Heart left ventricle (tissue), 16 donors: ENCODE measurements around the gene KRR1. TPM values are rescaled to one million over a fixed set of nuclear protein-coding genes. Genes with fewer than 3 reads are reported as not detected.

ENCODE experiments used
- ATAC-seq, 4 donors: fragments of 200-7000 bp; cut with Tn5 transposase; one replicate each; pipeline ENCODE4 v1.9.1; 2020 to 2022; ENCODE audit warnings: moderate library complexity in 4 of 4, mild to moderate bottlenecking in 3 of 4, moderate number of reproducible peaks in 1 of 4
- DNase-seq, 5 donors: peaks; one replicate each; pipeline ENCODE4 v3.0.0-alpha.2; 2020
- H3K27ac ChIP-seq, 12 donors: fragments of 200-600 bp; sonication (generic) in 4 of 12; one replicate each; pipeline versions ENCODE4 v1.5.0 to v1.8.0; 2016 to 2022; ENCODE audit warnings: mild to moderate bottlenecking in 2 of 12
- H3K27me3 ChIP-seq, 9 donors: fragments of 200-600 bp; sonication (generic) in 2 of 9; one replicate each; pipeline versions ENCODE4 v1.5.1 to v1.8.0; 2016 to 2022; ENCODE audit warnings: mild to moderate bottlenecking in 3 of 9
- H3K36me3 ChIP-seq, 9 donors: fragments of 200-600 bp; sonication (generic) in 2 of 9; one replicate each; pipeline versions ENCODE4 v1.5.0 to v1.8.0; 2018 to 2022; ENCODE audit warnings: mild to moderate bottlenecking in 2 of 9
- H3K4me1 ChIP-seq, 12 donors: fragments of 200-600 bp; sonication (generic) in 4 of 12; one replicate each; pipeline versions ENCODE4 v1.5.0 to v1.8.0; 2016 to 2022; ENCODE audit warnings: mild to moderate bottlenecking in 3 of 12
- H3K4me3 ChIP-seq, 12 donors: fragments of 200-600 bp; sonication (generic) in 4 of 12; one replicate each; pipeline versions ENCODE4 v1.5.0 to v1.8.0; 2017 to 2022; ENCODE audit warnings: mild to moderate bottlenecking in 9 of 12, moderate library complexity in 4 of 12
- H3K9me3 ChIP-seq, 12 donors: fragments of 200-600 bp; sonication (generic) in 4 of 12; one replicate each; pipeline versions ENCODE4 v1.5.0 to v1.8.0; 2016 to 2022; ENCODE audit warnings: mild to moderate bottlenecking in 1 of 12
- POLR2A ChIP-seq, 2 donors: fragments of 450-650 bp; IDR thresholded peaks; one replicate each; pipeline ENCODE4 v1.6.1; 2017; ENCODE audit warnings: antibody characterized with exemption in 2 of 2, mild to moderate bottlenecking in 2 of 2, moderate library complexity in 2 of 2
- WGBS, 4 donors: extraction: QIAGEN DNeasy Blood & Tissue Kit in 2 of 4; methylation state at CpG; one replicate each; pipeline versions ENCODE4 v1.1.5 to v1.1.7; 2013 to 2018; 5-methylcytosine and 5-hydroxymethylcytosine counted together
- intact Hi-C, 10 donors: fragments of 100-400 bp; cut with DNase I; formaldehyde crosslinking; loops; one replicate each; pipeline versions ENCODE4 v1.11.1 to v1.14.2; 2022
- polyA plus RNA-seq, 2 donors: library from polyadenylated mRNA; stranded (reverse); fragments of 200-250 nt; gene quantifications; one replicate each; pipeline ENCODE4 v1.2.3, GENCODE V29; 2013
- total RNA-seq, 9 donors: library from RNA; depleted of rRNA in 2 of 9; stranded (reverse); fragments of >200 nt in 2 of 9; fragmentation: NEBNext Ultra II Directional in 3 of 9; extraction: Animal tissue kit (Norgen Biotek cat#: 25700) in 3 of 9; gene quantifications; one replicate each; pipeline versions ENCODE4 v1.1.0 to v1.2.4, GENCODE V29; 2016 to 2023
- TF ChIP-seq, protein P1 (sequence below), 12 donors: fragments of 200-600 bp; sonication (generic) in 4 of 12; IDR thresholded peaks; one replicate each; pipeline versions ENCODE4 v1.5.0 to v1.8.0; 2018 to 2022; ENCODE audit warnings: antibody characterized with exemption in 12 of 12, mild to moderate bottlenecking in 5 of 12
- donor health status: ischemic (EF 13 %, LVEDD 7.1; RV severe dilation, severe dysfunction).
- donor health status: healthy with polysubstance abuse.
- donor health status: DM: no; HTN: yes; CAD: no.
- donor health status: DM: no; HTN: no; CAD: no.
- donor health status: ischemic (EF 25% LVEDD 6.9; RV normal size, moderate dysfunction).
- donor health status: ischemic (EF 25% LVEDD 5.7; RV mildly dilated, moderate dysfunction).
- donor health status: healthy.
- donor health status: DM: yes; HTN: yes; CAD: no.
- donor health status: ischemic (EF 35%, LVEDD 5.7; RV mildly dilated, moderate dysfunction).
- donor health status: nonischemic (EF 11% LVEDD 7.7; RV severe dilation, severe dysfunction).
- donor health status: DM: yes; HTN: yes; CAD: no.
- donor health status: PGD.
- donor health status: ischemic (EF 29% LVEDD 5.4; RV normal size, mild dysfunction).
- donor health status: nonischemic (EF 23%, LVEDD 6.1; RV moderate dilation, normal function).

KRR1 gene
- total and polyA plus RNA-seq, 11 donors, result 9.3 to 42.6 (median 30.5) TPM

DNA sequence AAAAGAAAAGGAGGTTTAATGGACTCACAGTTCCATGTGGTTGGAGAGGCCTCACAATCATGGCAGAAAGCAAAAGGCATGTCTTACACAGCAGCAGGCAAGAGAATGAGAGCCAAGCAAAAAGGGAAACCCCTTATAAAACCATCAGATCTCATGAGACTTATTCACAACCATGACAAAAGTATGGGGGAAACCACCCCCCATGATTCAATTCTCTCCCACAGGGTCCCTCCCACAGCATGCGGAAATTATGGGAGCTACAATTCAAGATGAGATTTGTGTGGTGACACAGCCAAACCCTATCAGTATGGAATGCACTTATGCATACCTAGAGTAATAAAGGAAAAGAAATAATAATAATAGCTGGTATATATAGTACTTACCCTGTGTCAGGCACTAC, 35.3 kb downstream of the KRR1 start:
- 86 to 94% (median 89%) methylated on average over 1 of the region's 1 CpG for WGBS, 4 donors

DNA sequence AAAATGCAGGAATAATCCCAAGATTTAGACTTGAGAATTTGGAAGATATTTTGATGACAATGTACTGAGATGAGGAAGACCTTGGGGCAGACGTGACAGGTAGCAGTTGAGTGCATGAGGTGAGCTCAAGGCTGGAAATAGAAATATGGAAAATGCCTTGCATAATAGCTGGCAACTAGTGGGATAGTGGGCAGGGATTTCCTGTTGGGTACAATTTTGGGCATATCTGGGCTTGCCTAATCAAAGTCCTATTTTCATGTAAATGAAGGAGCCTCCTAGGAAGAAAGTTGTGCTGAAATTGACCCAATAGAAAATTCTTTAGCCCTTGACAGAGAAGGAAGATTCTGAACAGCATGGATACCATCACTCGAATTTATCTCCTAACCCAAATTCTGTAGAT, 37.3 kb downstream of the KRR1 start:
- no peak overlapping the region for H3K4me3 ChIP-seq
- intact Hi-C loops, result no loop called here
- no peak overlapping the region for H3K27ac ChIP-seq
- no peaks in the 10 kb centered on the region for H3K27me3 ChIP-seq
- H3K4me1 ChIP-seq, result peaks cover 0 to 23% (median 0%) of the 10 kb centered on the region in 12 donors
- 54 to 66% (median 59%) methylated on average over 2 of the region's 2 CpGs for WGBS, 4 donors
- TF ChIP-seq, protein P1, sequence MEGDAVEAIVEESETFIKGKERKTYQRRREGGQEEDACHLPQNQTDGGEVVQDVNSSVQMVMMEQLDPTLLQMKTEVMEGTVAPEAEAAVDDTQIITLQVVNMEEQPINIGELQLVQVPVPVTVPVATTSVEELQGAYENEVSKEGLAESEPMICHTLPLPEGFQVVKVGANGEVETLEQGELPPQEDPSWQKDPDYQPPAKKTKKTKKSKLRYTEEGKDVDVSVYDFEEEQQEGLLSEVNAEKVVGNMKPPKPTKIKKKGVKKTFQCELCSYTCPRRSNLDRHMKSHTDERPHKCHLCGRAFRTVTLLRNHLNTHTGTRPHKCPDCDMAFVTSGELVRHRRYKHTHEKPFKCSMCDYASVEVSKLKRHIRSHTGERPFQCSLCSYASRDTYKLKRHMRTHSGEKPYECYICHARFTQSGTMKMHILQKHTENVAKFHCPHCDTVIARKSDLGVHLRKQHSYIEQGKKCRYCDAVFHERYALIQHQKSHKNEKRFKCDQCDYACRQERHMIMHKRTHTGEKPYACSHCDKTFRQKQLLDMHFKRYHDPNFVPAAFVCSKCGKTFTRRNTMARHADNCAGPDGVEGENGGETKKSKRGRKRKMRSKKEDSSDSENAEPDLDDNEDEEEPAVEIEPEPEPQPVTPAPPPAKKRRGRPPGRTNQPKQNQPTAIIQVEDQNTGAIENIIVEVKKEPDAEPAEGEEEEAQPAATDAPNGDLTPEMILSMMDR (IDR thresholded peaks at IDR 0.05), result no peak
- no peak for TF ChIP-seq POLR2A (IDR thresholded peaks at IDR 0.05)
- H3K9me3 ChIP-seq, result no peaks in the 10 kb centered on the region
- ATAC-seq (no peak), DNase-seq (no peak)
- no peaks in the 10 kb centered on the region for H3K36me3 ChIP-seq

More for the DNA sequence above, 35.3 kb downstream of the KRR1 start:
- H3K36me3 ChIP-seq, result no peaks in the 10 kb centered on the region
- no peak for DNase-seq
- H3K4me3 ChIP-seq, result no peak overlapping the region
- TF ChIP-seq POLR2A (IDR thresholded peaks at IDR 0.05), result no peak
- TF ChIP-seq, protein P1 (IDR thresholded peaks at IDR 0.05), result no peak
- H3K9me3 ChIP-seq, result no peaks in the 10 kb centered on the region
- no peak for ATAC-seq
- intact Hi-C loops, result no loop called here
- no peak overlapping the region for H3K27ac ChIP-seq
- peaks cover 0 to 42% (median 0%) of the 10 kb centered on the region in 12 donors for H3K4me1 ChIP-seq
- H3K27me3 ChIP-seq, result no peaks in the 10 kb centered on the region

DNA sequence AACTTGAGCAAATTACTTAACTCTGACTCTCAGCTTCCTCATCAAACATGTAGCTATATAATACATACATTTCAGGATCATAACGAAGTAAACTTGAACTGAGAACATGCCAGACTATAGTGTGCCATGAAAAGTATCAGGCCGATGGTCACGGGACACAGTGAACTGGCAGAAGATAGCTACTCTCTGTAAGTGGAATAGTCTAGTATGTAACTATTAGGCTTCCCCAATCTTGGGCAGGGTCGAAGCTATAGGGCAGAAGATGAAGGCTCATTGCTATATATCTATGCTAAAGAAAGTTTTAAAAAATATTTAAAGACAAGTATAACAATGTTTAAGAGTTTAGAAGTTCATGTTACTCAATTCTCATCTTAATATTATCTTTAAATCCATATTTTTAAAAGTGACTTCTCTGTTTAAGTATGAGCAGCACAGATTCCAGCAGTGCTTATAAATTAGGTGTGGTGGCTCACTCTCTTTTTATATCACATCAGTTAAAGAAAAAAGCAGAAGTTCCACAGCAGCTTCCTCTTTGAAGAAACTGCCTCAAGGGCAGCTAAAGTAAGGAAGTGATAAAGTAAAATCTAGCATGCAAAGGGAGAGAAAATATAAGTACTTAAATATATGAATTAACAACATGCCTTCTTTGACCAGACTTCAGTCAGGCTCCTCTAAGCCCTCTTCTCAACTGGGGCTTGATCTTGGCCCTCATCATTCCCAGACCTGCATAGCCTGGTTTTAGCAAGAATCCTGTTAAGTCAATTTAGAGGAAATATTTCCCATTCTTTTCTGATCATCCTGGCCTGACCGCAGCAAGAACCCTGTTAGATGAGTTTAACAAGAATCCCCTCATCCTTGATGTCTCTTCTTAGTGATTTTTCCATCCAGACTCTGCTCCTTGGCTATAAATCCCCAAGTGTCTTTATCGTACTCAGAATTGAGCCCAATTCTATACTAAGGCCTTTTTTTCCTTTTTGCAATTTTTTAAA, 39.2 kb downstream of the KRR1 start:
- intact Hi-C loops, result no loop called here
- H3K27me3 ChIP-seq, result no peaks in the 10 kb centered on the region
- no peaks in the 10 kb centered on the region for H3K9me3 ChIP-seq
- 83 to 86% (median 84%) methylated on average over 6 of the region's 6 CpGs for WGBS, 4 donors
- TF ChIP-seq POLR2A (IDR thresholded peaks at IDR 0.05), result no peak
- ATAC-seq (no peak), DNase-seq (no peak)
- H3K27ac ChIP-seq, result peak overlapping the region in 1 of 12 donors; percentile 73
- H3K4me1 ChIP-seq, result peaks cover 0 to 6% (median 0%) of the 10 kb centered on the region in 12 donors
- no peaks in the 10 kb centered on the region for H3K36me3 ChIP-seq
- H3K4me3 ChIP-seq, result no peak overlapping the region

DNA sequence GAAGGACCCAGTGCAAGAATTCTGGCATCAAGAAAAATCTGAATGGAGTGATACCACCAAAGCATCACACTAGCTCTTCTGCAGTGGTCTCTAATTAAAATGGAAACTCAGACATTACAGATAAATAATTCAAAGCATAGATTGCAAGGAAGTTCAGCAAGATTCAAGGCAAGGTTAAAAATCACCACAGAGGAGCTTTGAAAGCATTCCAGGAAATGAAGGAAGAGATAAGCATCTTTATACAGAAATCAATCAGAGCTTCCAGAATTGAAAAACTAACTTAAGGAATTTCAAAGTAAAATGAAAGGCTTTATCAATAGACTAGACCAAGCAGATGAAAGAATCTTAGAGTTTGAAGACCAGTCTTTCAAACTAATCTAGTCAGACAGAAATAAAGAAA, 51.2 kb downstream of the KRR1 start:
- Histone ChIP-seq H3K36me3 (no peaks in the 10 kb centered on the region), H3K27me3 (no peaks in the 10 kb centered on the region), H3K9me3 (peaks cover 0 to 47% (median 12%) of the 10 kb centered on the region in 12 donors), H3K27ac (no peak overlapping the region), H3K4me1 (peaks cover 0 to 29% (median 0%) of the 10 kb centered on the region in 12 donors), H3K4me3 (no peak overlapping the region)
- DNase-seq (no peak), ATAC-seq (no peak)
- intact Hi-C loops, result no loop called here
- TF ChIP-seq, protein P1 (IDR thresholded peaks at IDR 0.05), result no peak
- TF ChIP-seq POLR2A (IDR thresholded peaks at IDR 0.05), result no peak
